Smooth muscle cell (in vitro differentiated cells): ENCODE data around the gene KRT1. TPM values are rescaled to one million over a fixed set of nuclear protein-coding genes. Genes with fewer than 3 reads are reported as not detected.
"Not testable (repeated sequence)": the region's sequence is repeated elsewhere in the genome, so short reads cannot be mapped to it uniquely, and the experiment has no call there.

Experiments used
- DNase-seq: peaks from one replicate; lab custom pipeline; 2025; ENCODE audit not compliant: unreplicated experiment; lab: John Stamatoyannopoulos, UW
- H2AFZ ChIP-seq: fragments of 200-600 bp; sonication (generic); 2 replicates; pipeline ENCODE4 v1.6.0; 2016; ENCODE audit warnings: antibody characterized with exemption, low read depth, mild to moderate bottlenecking
- H3F3A ChIP-seq: fragments of 200-600 bp; sonication (generic); 2 replicates; pipeline ENCODE4 v1.6.0; 2017; ENCODE audit warnings: antibody characterized with exemption, low read depth
- H3K27ac ChIP-seq: fragments of 200-600 bp; sonication (generic); 2 replicates; pipeline ENCODE4 v1.5.1; 2016; ENCODE audit warnings: low read depth, mild to moderate bottlenecking
- H3K27me3 ChIP-seq: fragments of 200-600 bp; sonication (generic); 2 replicates; pipeline ENCODE4 v1.6.1; 2016; ENCODE audit warnings: low read depth, mild to moderate bottlenecking
- H3K36me3 ChIP-seq: fragments of 200-600 bp; sonication (generic); 2 replicates; pipeline ENCODE4 v1.5.1; 2016; ENCODE audit warnings: low read depth
- H3K4me1 ChIP-seq: fragments of 200-600 bp; sonication (generic); 2 replicates; pipeline ENCODE4 v1.5.1; 2016; ENCODE audit warnings: low read depth
- H3K4me2 ChIP-seq: fragments of 200-600 bp; sonication (generic); 2 replicates; pipeline ENCODE4 v1.6.0; 2016; ENCODE audit warnings: mild to moderate bottlenecking
- H3K4me3 ChIP-seq: fragments of 200-600 bp; sonication (generic); 2 replicates; pipeline ENCODE4 v1.5.1; 2016; ENCODE audit warnings: mild to moderate bottlenecking
- H3K79me2 ChIP-seq: fragments of 200-600 bp; sonication (generic); 2 replicates; pipeline ENCODE4 v1.6.0; 2016; ENCODE audit warnings: low read depth, mild to moderate bottlenecking
- H3K9ac ChIP-seq: fragments of 200-600 bp; sonication (generic); 2 replicates; pipeline ENCODE4 v1.6.0; 2016; ENCODE audit warnings: low read depth
- H3K9me3 ChIP-seq: fragments of 200-600 bp; sonication (generic); replicated peaks from 2 replicates; pipeline ENCODE4 v1.5.1; 2016; ENCODE audit warnings: low read depth
- H4K20me1 ChIP-seq: fragments of 200-600 bp; sonication (generic); 2 replicates; pipeline ENCODE4 v1.6.0; 2016; ENCODE audit warnings: low read depth
- WGBS: methylation state at CpG from one replicate; pipeline ENCODE4 v1.1.7; 2016; ENCODE audit warnings: low lambda C conversion rate; 5-methylcytosine and 5-hydroxymethylcytosine counted together
- polyA plus RNA-seq: library from polyadenylated mRNA; unstranded; fragments of >200 nt; fragmentation: Nextera tagmentation; extraction: Ambion mirVana; gene quantifications from 2 replicates; pipeline ENCODE4 v1.2.1, GENCODE V29; 2016
- total RNA-seq: library from RNA; depleted of rRNA; stranded (reverse); fragments of >200 nt; gene quantifications from 2 replicates; pipeline ENCODE4 v1.2.3, GENCODE V29; 2014
- TF ChIP-seq, protein P1 (sequence below): fragments of 200-600 bp; sonication (generic); IDR thresholded peaks from 2 replicates; pipeline ENCODE4 v1.5.1; 2017; ENCODE audit warnings: borderline replicate concordance, mild to moderate bottlenecking, antibody characterized with exemption; ENCODE audit not compliant: insufficient read depth, poor library complexity, severe bottlenecking

Gene KRT1
- total and polyA plus RNA-seq, 2 experiments from 2014 or later: 5.6 to 13.5 TPM

DNA sequence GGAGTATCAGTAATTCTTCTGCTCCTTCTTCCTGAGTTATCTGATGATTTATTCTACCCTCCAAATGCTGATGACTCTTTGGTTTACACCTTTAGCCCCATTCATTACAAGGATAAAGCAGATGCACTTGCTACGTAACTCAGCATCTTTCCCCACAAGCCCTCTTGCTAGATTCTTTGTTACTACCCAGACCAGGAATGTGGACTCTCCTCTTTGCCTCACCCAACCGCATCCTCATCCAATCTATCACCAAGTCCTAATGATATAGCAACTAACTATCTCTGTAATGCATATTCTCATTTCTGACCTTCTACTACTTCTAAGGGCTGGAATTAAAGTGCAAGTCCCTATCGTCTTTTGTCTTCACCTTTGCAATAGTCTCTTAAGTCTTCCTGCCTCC lies 9.2 kb downstream of the KRT1 start:
- TF ChIP-seq, protein P1, sequence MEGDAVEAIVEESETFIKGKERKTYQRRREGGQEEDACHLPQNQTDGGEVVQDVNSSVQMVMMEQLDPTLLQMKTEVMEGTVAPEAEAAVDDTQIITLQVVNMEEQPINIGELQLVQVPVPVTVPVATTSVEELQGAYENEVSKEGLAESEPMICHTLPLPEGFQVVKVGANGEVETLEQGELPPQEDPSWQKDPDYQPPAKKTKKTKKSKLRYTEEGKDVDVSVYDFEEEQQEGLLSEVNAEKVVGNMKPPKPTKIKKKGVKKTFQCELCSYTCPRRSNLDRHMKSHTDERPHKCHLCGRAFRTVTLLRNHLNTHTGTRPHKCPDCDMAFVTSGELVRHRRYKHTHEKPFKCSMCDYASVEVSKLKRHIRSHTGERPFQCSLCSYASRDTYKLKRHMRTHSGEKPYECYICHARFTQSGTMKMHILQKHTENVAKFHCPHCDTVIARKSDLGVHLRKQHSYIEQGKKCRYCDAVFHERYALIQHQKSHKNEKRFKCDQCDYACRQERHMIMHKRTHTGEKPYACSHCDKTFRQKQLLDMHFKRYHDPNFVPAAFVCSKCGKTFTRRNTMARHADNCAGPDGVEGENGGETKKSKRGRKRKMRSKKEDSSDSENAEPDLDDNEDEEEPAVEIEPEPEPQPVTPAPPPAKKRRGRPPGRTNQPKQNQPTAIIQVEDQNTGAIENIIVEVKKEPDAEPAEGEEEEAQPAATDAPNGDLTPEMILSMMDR: no peak
- Histone ChIP-seq H3K4me1 (no peaks in the 10 kb centered on the region), H2AFZ (no peak overlapping the region), H3K4me2 (no peak overlapping the region), H3K4me3 (no peak overlapping the region), H3K79me2 (no peaks in the 10 kb centered on the region), H3K27me3 (peaks cover 33% of the 10 kb centered on the region), H3K27ac (no peak overlapping the region), H3K9me3 (no peaks in the 10 kb centered on the region), H3F3A (no peaks in the 10 kb centered on the region), H3K36me3 (no peaks in the 10 kb centered on the region), H3K9ac (no peak overlapping the region), H4K20me1 (no peaks in the 10 kb centered on the region)
- no peak for DNase-seq
- 77% methylated on average over 3 of the region's 3 CpGs for WGBS

DNA sequence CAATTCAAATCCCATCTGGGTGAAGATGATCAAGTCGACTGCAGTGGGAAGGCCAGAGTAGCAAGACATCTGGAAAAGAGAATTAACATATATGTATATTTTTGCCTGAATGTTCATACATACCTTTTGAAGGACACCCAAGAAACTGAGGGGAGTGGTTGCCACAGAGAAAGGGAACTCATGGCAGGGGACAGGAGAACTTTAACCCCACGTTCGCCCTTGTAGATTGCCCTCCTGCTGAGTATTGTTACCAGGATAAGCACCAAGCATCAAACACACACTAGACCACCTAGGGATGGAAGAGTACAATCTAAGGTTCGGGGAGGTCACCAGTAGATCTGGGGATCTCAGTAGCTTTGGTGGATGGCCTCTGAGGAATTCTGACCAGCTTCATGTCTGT lies 9.7 kb downstream of the KRT1 start:
- TF ChIP-seq, protein P1: no peak
- 86% methylated on average over 4 of the region's 4 CpGs for WGBS

DNA sequence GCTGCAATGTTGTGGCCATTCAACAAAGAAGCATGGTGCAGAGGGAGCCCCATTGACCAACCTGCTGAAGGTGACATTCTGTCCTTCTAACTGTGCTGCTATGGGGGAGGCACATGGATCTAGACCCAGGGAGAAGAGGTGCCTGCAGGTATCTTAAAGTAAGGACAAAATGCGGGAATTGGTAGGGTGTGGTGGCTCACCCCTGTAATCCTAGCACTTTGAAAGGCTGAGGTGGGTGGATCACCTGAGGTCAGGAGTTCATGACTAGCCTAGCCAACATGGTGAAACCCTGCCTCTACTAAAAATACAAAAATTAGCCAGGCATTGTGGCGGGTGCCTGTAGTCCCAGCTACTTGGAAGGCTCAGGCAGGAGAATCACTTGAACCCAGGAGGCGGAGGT lies 10.3 kb downstream of the KRT1 start:
- not testable (repeated sequence) for H3K4me1 ChIP-seq, H3K9ac ChIP-seq, H3K4me3 ChIP-seq, H4K20me1 ChIP-seq, H3K27ac ChIP-seq, H3K36me3 ChIP-seq, H3K9me3 ChIP-seq, H3K79me2 ChIP-seq, H3K4me2 ChIP-seq, H2AFZ ChIP-seq, DNase-seq, H3F3A ChIP-seq
- H3K27me3 ChIP-seq: peaks cover 42% of the 10 kb centered on the region
- 97% methylated on average over 3 of the region's 3 CpGs for WGBS

More for the DNA sequence above, 9.7 kb downstream of the KRT1 start:
- DNase-seq: no peak
- Histone ChIP-seq H3K79me2 (no peaks in the 10 kb centered on the region), H3K9me3 (no peaks in the 10 kb centered on the region), H3F3A (no peaks in the 10 kb centered on the region), H4K20me1 (no peaks in the 10 kb centered on the region), H3K27ac (no peak overlapping the region), H3K9ac (no peak overlapping the region), H3K4me3 (no peak overlapping the region), H3K36me3 (no peaks in the 10 kb centered on the region), H3K4me1 (no peaks in the 10 kb centered on the region), H3K4me2 (no peak overlapping the region), H2AFZ (no peak overlapping the region), H3K27me3 (peaks cover 36% of the 10 kb centered on the region)

DNA sequence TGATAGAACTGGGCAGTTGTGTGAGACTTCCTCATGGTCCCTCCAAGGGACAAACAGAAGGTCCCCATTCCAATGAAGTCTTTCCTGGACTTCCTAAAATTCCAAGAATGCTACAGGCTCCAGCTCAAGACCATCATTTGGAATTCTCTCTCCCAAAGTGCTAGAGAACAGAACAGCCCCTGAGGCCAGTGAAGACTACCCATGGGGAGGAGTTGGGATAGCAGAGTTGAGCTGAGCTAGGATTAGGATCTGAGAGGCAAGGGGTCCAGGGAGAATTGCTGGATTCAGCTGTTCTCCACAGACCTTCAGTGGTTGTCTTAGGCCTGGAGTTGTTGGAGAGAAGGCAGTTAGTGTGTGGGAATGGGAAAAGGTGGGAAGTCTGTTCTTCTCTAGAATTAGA lies 10.8 kb downstream of the KRT1 start:
- Histone ChIP-seq H3K27me3 (peaks cover 47% of the 10 kb centered on the region), H2AFZ (no peak overlapping the region), H3K9me3 (no peaks in the 10 kb centered on the region), H3K27ac (no peak overlapping the region), H3F3A (no peaks in the 10 kb centered on the region), H3K9ac (no peak overlapping the region), H3K36me3 (no peaks in the 10 kb centered on the region), H3K79me2 (no peaks in the 10 kb centered on the region), H4K20me1 (no peaks in the 10 kb centered on the region), H3K4me1 (no peaks in the 10 kb centered on the region), H3K4me2 (no peak overlapping the region), H3K4me3 (no peak overlapping the region)
- no peak for DNase-seq
- TF ChIP-seq, protein P1: no peak
